ENCODE data around the gene WASHC4.
"Not testable (repeated sequence)": the region's sequence is repeated elsewhere in the genome, so short reads cannot be mapped to it uniquely, and the experiment has no call there.

DNA sequence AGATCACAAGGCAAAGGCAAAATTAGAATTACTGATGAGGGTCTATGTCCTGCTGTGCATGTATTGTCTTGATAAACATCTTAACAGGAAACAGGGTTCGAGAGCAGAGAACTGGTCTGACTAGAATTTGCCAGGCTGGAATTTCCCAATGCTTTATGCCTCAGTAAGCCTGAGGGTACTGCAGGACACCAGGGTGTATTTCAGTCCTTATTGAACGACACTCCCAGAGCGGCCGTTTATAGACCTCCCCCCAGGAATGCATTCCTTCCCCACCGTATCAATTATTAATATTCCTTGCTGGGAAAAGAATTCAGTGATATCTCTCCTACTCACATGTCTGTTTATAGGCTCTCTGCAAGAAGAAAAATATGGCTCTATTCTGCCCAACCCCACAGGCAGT, 12.2 kb upstream of the WASHC4 start:
- TF ChIP-seq, protein P1, sequence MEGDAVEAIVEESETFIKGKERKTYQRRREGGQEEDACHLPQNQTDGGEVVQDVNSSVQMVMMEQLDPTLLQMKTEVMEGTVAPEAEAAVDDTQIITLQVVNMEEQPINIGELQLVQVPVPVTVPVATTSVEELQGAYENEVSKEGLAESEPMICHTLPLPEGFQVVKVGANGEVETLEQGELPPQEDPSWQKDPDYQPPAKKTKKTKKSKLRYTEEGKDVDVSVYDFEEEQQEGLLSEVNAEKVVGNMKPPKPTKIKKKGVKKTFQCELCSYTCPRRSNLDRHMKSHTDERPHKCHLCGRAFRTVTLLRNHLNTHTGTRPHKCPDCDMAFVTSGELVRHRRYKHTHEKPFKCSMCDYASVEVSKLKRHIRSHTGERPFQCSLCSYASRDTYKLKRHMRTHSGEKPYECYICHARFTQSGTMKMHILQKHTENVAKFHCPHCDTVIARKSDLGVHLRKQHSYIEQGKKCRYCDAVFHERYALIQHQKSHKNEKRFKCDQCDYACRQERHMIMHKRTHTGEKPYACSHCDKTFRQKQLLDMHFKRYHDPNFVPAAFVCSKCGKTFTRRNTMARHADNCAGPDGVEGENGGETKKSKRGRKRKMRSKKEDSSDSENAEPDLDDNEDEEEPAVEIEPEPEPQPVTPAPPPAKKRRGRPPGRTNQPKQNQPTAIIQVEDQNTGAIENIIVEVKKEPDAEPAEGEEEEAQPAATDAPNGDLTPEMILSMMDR (conservative IDR thresholded peaks at IDR 0.05 in 1 of 2, IDR thresholded peaks at IDR 0.05 in 1 of 2; ENCODE audit: extremely low read depth in 1 of 2, insufficient read depth in 1 of 2, low read depth in 1 of 2, low read length in 2 of 2): not testable (repeated sequence)
- not testable (repeated sequence) for TF ChIP-seq EZH2 (IDR thresholded peaks at IDR 0.05; ENCODE audit: borderline replicate concordance, low read length)
